ENCODE results near the gene NOTCH2.
"Not testable (repeated sequence)": the region's sequence is repeated elsewhere in the genome, so short reads cannot be mapped to it uniquely, and the experiment has no call there.

- TF ChIP-seq, protein P1, sequence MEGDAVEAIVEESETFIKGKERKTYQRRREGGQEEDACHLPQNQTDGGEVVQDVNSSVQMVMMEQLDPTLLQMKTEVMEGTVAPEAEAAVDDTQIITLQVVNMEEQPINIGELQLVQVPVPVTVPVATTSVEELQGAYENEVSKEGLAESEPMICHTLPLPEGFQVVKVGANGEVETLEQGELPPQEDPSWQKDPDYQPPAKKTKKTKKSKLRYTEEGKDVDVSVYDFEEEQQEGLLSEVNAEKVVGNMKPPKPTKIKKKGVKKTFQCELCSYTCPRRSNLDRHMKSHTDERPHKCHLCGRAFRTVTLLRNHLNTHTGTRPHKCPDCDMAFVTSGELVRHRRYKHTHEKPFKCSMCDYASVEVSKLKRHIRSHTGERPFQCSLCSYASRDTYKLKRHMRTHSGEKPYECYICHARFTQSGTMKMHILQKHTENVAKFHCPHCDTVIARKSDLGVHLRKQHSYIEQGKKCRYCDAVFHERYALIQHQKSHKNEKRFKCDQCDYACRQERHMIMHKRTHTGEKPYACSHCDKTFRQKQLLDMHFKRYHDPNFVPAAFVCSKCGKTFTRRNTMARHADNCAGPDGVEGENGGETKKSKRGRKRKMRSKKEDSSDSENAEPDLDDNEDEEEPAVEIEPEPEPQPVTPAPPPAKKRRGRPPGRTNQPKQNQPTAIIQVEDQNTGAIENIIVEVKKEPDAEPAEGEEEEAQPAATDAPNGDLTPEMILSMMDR (IDR thresholded peaks at IDR 0.05): not testable (repeated sequence)
- not testable (repeated sequence) for TF ChIP-seq POLR2AphosphoS5, POLR2A (IDR thresholded peaks at IDR 0.05)
Observed at GRCh38 chr1:120041771-120042170, 27.7 kb downstream of the NOTCH2 start.
